Activated B cell treated with CpG ODN at 0.5 μM for 24 hours (primary cell): ENCODE data around the gene HNRNPK. TPM values are rescaled to one million over a fixed set of nuclear protein-coding genes. Genes with fewer than 3 reads are reported as not detected.

ENCODE experiments used
- ATAC-seq: fragments of 200-7000 bp; cut with Tn5 transposase; one replicate; pipeline ENCODE4 v1.10.0; 2021; ENCODE audit warnings: low read depth, mild to moderate bottlenecking, moderate library complexity
- CTCF ChIA-PET: fragments of 350-600 bp; sonication (Branson Sonifier 250); formaldehyde crosslinking; loops from one replicate; lab custom pipeline; 2021; ENCODE audit warnings: antibody characterized with exemption; lab: Charles Lee
- POLR2A ChIA-PET: fragments of 350-600 bp; sonication (Branson Sonifier 250); formaldehyde crosslinking; loops from one replicate; lab custom pipeline; 2021; ENCODE audit warnings: antibody characterized with exemption; lab: Charles Lee
- DNase-seq: peaks from one replicate; pipeline ENCODE4 v3.0.0; 2022
- H3K27ac Mint-ChIP-seq: one replicate; pipeline ENCODE4 v1.8.0; 2020; ENCODE audit warnings: mixed read lengths
- H3K27me3 Mint-ChIP-seq: one replicate; pipeline ENCODE4 v1.8.0; 2021; ENCODE audit warnings: mixed read lengths
- H3K36me3 Mint-ChIP-seq: one replicate; pipeline ENCODE4 v1.8.0; 2021; ENCODE audit warnings: low read depth, mixed read lengths
- H3K4me1 Mint-ChIP-seq: one replicate; pipeline ENCODE4 v1.8.0; 2021; ENCODE audit warnings: mixed read lengths
- H3K4me3 Mint-ChIP-seq: one replicate; pipeline ENCODE4 v1.8.0; 2020; ENCODE audit warnings: mild to moderate bottlenecking, mixed read lengths
- H3K9me3 Mint-ChIP-seq: one replicate; pipeline ENCODE4 v1.8.0; 2020; ENCODE audit warnings: mixed read lengths
- intact Hi-C: fragments of 100-400 bp; cut with micrococcal nuclease; formaldehyde crosslinking; loops from one replicate; pipeline ENCODE4 v1.15.1; 2024
- total RNA-seq: library from RNA; stranded (reverse); gene quantifications from 2 replicates; pipeline ENCODE4 v1.2.3, GENCODE V29; 2022
- TF ChIP-seq, protein P1 (sequence below): fragments of 200-600 bp; IDR thresholded peaks from one replicate; pipeline ENCODE4 v1.8.0; 2022; ENCODE audit warnings: antibody characterized with exemption, mild to moderate bottlenecking

HNRNPK gene
- total RNA-seq, 1 donor from 2014 or later, result 645 TPM

DNA sequence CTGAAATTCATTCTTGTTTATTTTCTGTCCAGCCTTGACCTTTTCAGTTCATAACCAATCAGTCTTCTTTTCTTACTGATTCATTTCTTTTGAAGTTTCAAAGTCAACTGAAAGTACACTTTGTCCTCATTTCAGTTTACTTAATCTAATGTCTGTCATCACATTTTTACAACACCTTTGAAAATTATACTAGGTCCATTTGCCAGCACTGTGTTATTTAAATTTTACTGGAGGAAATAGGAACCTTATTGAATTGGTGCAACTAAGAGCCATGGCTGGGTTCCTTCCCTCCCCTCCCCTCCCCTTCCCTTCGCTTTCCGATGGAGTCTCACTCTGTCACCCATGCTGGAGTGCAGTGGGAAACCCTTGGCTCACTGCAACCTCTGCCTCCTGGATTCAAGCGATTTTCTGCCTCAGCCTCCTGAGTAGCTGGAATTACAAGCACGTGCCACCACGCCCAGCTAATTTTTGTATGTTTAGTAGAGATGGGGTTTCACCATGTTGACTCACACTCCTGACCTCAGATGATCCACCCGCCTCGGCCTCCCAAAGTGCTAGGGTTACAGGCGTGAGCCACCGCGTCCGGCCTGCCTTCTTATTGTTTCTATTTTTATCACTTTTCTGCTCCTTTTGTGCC, 6.9 kb upstream of the HNRNPK start:
- ATAC-seq, result no peak
- TF ChIP-seq, protein P1, sequence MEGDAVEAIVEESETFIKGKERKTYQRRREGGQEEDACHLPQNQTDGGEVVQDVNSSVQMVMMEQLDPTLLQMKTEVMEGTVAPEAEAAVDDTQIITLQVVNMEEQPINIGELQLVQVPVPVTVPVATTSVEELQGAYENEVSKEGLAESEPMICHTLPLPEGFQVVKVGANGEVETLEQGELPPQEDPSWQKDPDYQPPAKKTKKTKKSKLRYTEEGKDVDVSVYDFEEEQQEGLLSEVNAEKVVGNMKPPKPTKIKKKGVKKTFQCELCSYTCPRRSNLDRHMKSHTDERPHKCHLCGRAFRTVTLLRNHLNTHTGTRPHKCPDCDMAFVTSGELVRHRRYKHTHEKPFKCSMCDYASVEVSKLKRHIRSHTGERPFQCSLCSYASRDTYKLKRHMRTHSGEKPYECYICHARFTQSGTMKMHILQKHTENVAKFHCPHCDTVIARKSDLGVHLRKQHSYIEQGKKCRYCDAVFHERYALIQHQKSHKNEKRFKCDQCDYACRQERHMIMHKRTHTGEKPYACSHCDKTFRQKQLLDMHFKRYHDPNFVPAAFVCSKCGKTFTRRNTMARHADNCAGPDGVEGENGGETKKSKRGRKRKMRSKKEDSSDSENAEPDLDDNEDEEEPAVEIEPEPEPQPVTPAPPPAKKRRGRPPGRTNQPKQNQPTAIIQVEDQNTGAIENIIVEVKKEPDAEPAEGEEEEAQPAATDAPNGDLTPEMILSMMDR, result no peak
- POLR2A ChIA-PET, result no interaction called here
- DNase-seq, result no peak
- Mint-ChIP-seq H3K27me3 (no peaks in the 10 kb centered on the region), H3K4me1 (peaks cover 34% of the 10 kb centered on the region), H3K27ac (peak overlapping the region; percentile 41), H3K9me3 (no peaks in the 10 kb centered on the region), H3K36me3 (peaks cover 11% of the 10 kb centered on the region), H3K4me3 (peak overlapping the region; percentile 15)
- CTCF ChIA-PET, result no interaction called here
- intact Hi-C loops, result no loop called here

DNA sequence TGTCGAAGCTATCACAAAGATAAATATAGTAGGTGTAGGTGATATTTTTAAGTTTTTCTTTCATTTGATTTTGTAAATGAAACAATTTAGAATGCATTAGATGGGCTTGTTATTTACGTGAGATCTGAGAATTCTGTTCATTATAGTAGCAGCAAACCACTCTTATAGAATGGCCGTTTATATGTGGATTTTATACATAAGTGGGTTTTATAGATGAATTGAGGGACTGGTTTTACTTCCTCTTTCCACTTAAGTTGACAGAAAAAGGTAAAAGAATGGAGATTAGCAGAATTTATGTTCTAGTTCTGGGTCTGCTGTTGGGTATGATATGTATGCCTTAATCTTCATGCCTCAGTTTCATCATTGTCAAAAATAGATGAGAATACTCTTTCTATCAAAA, 6.2 kb upstream of the HNRNPK start:
- intact Hi-C loops, result no loop called here

DNA sequence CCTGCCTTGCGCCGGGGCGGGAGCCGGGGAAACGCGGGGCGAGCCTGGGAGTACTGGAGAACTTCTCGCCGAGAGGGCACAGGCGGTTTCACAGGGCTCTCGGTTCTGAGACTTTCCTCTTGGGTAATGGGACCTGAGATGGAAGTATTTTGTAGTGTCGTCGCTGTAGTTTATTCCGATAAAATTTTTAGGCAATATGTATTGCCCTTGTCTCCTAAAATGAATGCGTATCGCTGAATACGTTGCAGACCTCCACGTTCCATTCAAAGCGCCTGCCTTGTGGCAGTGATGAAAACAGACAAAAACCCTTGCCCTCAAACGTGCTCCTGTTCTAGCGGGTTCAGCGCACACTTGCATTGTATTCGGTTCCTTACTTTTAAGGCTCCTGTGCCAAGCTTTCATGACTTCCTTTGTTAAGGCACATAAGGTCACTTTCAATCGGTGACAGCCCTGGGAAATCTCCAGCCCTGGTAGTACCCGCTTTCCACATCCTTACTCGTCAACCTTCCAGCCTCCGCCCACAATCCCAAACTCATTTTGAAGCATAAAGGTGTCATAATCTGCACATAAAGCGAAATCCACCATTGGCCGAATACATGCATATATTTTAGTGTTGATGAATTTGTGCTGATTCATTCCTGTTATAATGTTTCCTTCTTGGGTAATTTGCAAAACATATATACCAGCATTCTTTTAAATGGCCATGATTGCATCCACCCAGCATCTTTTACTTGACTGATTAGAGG, 1.3 kb upstream of the HNRNPK start:
- peak overlapping the region; percentile 99 for H3K4me3 Mint-ChIP-seq
- ATAC-seq, result no peak
- DNase-seq, result no peak
- H3K9me3 Mint-ChIP-seq, result no peaks in the 10 kb centered on the region
- peaks cover 44% of the 10 kb centered on the region for H3K36me3 Mint-ChIP-seq
- peaks cover 41% of the 10 kb centered on the region for H3K4me1 Mint-ChIP-seq
- peak overlapping the region; percentile 100 for H3K27ac Mint-ChIP-seq
- ChIA-PET CTCF (interaction anchor here (1.4 kb wide), 1 partner anchor 25 kb away, joined by 4 read pairs; a partner anchor contains a TSS), POLR2A (interaction anchor here (0.5 to 2.8 kb wide), 20 partner anchors 9 to 360 kb away, joined by 3 to 45 read pairs (median 8); partner anchors contain the start of genes IDNK, KIF27 and UBQLN1)
- H3K27me3 Mint-ChIP-seq, result no peaks in the 10 kb centered on the region
- intact Hi-C loops, result loop anchor here (2.0 to 5.0 kb wide), 3 partner anchors 192 to 1821 kb away; partner anchors contain the start of gene AGTPBP1
- TF ChIP-seq, protein P1, result no peak

More for the DNA sequence above, 6.2 kb upstream of the HNRNPK start:
- peak; percentile 35 for ATAC-seq
- TF ChIP-seq, protein P1, result no peak
- Mint-ChIP-seq H3K27me3 (no peaks in the 10 kb centered on the region), H3K27ac (peak overlapping the region; percentile 46), H3K4me3 (peak overlapping the region; percentile 52), H3K36me3 (peaks cover 12% of the 10 kb centered on the region), H3K9me3 (no peaks in the 10 kb centered on the region), H3K4me1 (peaks cover 40% of the 10 kb centered on the region)
- DNase-seq, result no peak
- POLR2A ChIA-PET, result no interaction called here
- CTCF ChIA-PET, result no interaction called here

DNA sequence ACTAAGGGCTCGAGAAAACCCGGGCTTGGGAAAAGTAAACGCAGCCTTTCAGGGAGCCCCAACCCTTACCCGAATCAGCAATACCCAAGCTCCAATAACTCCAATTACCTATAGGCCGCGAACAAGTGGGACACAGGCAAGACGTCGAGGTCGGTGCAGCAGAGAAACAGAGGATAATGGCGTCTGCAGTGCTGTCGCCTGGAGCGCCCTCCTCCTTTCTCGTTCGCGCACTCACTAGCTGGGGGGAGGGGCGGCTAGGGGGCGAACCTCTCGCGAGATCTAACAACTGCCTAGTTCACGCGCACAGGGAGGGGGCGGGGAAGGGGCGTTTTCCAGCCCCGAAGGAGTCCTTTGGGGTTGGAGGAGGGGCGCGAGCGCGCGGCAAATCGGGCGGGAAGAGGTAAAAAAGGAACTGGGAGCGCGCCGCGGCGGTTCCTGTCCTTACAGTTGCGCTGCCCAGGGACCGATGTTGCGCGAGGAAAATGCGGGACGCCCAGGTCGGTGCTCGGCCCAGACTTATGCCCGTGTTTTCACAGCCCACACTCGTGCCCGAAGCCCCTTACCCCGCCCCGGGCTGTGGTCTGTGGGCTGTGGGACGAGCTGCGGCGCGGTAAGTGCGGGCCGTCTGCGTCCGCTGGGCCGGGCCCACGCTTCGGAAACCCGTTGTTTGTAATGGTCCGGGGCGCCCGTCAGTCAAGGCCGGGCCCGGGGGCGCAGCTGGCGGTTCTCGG, 545 bp upstream of the HNRNPK start, which contains the start of gene RMI1:
TSS of gene RMI1 (plus strand) at position 411 of the 731 bp plus-strand sequence. CDS start 20,182 bp downstream, outside the sequence.
- Mint-ChIP-seq H3K4me1 (peaks cover 42% of the 10 kb centered on the region), H3K27me3 (no peaks in the 10 kb centered on the region), H3K27ac (peak within 1 kb of the TSS; percentile 100), H3K4me3 (peak within 1 kb of the TSS; percentile 99), H3K9me3 (no peaks in the 10 kb centered on the region), H3K36me3 (peaks cover 51% of the 10 kb centered on the region)
- DNase-seq, result peak; percentile 95
- TF ChIP-seq, protein P1, result no peak
- peak; percentile 80 for ATAC-seq
- CTCF ChIA-PET, result interaction anchor here (1.0 to 1.4 kb wide), 2 partner anchors 24 to 192 kb away, joined by 3 to 4 read pairs; a partner anchor contains a TSS
- intact Hi-C loops, result loop anchor here (1.0 to 5.0 kb wide), 9 partner anchors 24 to 1960 kb away; partner anchors contain the start of genes AGTPBP1, GKAP1, IDNK and KIF27
- POLR2A ChIA-PET, result interaction anchor here (0.5 to 2.8 kb wide), 26 partner anchors 8 to 1963 kb away, joined by 3 to 45 read pairs (median 5); partner anchors contain the start of genes IDNK, KIF27 and UBQLN1
